Activated T-cell treated with anti-CD3 and anti-CD28 coated beads, Interleukin-2, amount 50 U/mL, for 4 hours (primary cell): ENCODE data around the gene PDE11A. TPM values are rescaled to one million over a fixed set of nuclear protein-coding genes. Genes with fewer than 3 reads are reported as not detected.
"Not testable (repeated sequence)": the region's sequence is repeated elsewhere in the genome, so short reads cannot be mapped to it uniquely, and the experiment has no call there.

Source experiments
- ATAC-seq, 2 donors: fragments of 200-7000 bp; cut with Tn5 transposase; one replicate each; pipeline ENCODE4 v1.10.0; 2021
- DNase-seq: peaks from one replicate; pipeline ENCODE4 v3.0.0-alpha.2; 2020
- H3K27me3 Mint-ChIP-seq: one replicate; pipeline ENCODE4 v1.8.0; 2021; ENCODE audit warnings: low read depth, mixed read lengths
- H3K36me3 Mint-ChIP-seq: one replicate; pipeline ENCODE4 v1.8.0; 2022; ENCODE audit warnings: mixed read lengths; ENCODE audit not compliant: insufficient read depth
- H3K4me1 Mint-ChIP-seq: one replicate; pipeline ENCODE4 v1.8.0; 2021; ENCODE audit warnings: low read depth, mixed read lengths
- H3K4me3 Mint-ChIP-seq: one replicate; pipeline ENCODE4 v1.8.0; 2021; ENCODE audit warnings: mild to moderate bottlenecking, moderate library complexity, mixed read lengths
- H3K9me3 Mint-ChIP-seq: one replicate; pipeline ENCODE4 v1.8.0; 2021; ENCODE audit warnings: mixed read lengths
- total RNA-seq, 3 donors: library from RNA; stranded (reverse); gene quantifications; one replicate each; pipeline ENCODE4 v1.2.1, GENCODE V29; 2021

PDE11A gene
- total RNA-seq, 3 donors from 2014 or later, result not detected

GRCh38 chr2:178059681-178060080 lies 12.9 kb downstream of the PDE11A start:
- Mint-ChIP-seq H3K9me3 (no peaks in the 10 kb centered on the region), H3K27me3 (peaks cover 11% of the 10 kb centered on the region), H3K36me3 (no peaks in the 10 kb centered on the region), H3K4me3 (no peak overlapping the region), H3K4me1 (no peaks in the 10 kb centered on the region)
- ATAC-seq, result no peak
- no peak for DNase-seq

- DNase-seq, result no peak
- Mint-ChIP-seq H3K27me3 (peaks cover 11% of the 10 kb centered on the region), H3K9me3 (no peaks in the 10 kb centered on the region), H3K4me1 (no peaks in the 10 kb centered on the region), H3K36me3 (no peaks in the 10 kb centered on the region), H3K4me3 (no peak overlapping the region)
- ATAC-seq, result no peak
Measured at GRCh38 chr2:178059111-178059510, 13.5 kb downstream of the PDE11A start.

GRCh38 chr2:178057179-178057680 lies 15.3 kb downstream of the PDE11A start:
- Mint-ChIP-seq H3K9me3 (no peaks in the 10 kb centered on the region), H3K36me3 (no peaks in the 10 kb centered on the region), H3K4me3 (no peak overlapping the region), H3K27me3 (peaks cover 5% of the 10 kb centered on the region), H3K4me1 (no peaks in the 10 kb centered on the region)
- ATAC-seq, result no peak
- no peak for DNase-seq

GRCh38 chr2:178056345-178056744 lies 16.2 kb downstream of the PDE11A start:
- no peaks in the 10 kb centered on the region for H3K4me1 Mint-ChIP-seq
- ATAC-seq, result no peak
- no peaks in the 10 kb centered on the region for H3K9me3 Mint-ChIP-seq
- H3K27me3 Mint-ChIP-seq, result no peaks in the 10 kb centered on the region
- no peak for DNase-seq
- H3K36me3 Mint-ChIP-seq, result no peaks in the 10 kb centered on the region
- H3K4me3 Mint-ChIP-seq, result no peak overlapping the region

- H3K9me3 Mint-ChIP-seq, H3K4me3 Mint-ChIP-seq, H3K36me3 Mint-ChIP-seq, ATAC-seq, DNase-seq, H3K27me3 Mint-ChIP-seq, H3K4me1 Mint-ChIP-seq: not testable (repeated sequence)
Measured at GRCh38 chr2:178051257-178051656, 21.3 kb downstream of the PDE11A start.

- no peak overlapping the region for H3K4me3 Mint-ChIP-seq
- DNase-seq, result no peak
- H3K36me3 Mint-ChIP-seq, result no peaks in the 10 kb centered on the region
- H3K9me3 Mint-ChIP-seq, result no peaks in the 10 kb centered on the region
- H3K4me1 Mint-ChIP-seq, result no peaks in the 10 kb centered on the region
- H3K27me3 Mint-ChIP-seq, result peaks cover 6% of the 10 kb centered on the region
- ATAC-seq, result no peak
Measured at GRCh38 chr2:178047391-178047790, 25.2 kb downstream of the PDE11A start.

GRCh38 chr2:178044836-178045235 lies 27.7 kb downstream of the PDE11A start:
- Mint-ChIP-seq H3K27me3 (peaks cover 6% of the 10 kb centered on the region), H3K9me3 (no peaks in the 10 kb centered on the region), H3K4me3 (no peak overlapping the region), H3K4me1 (no peaks in the 10 kb centered on the region), H3K36me3 (no peaks in the 10 kb centered on the region)
- DNase-seq, result no peak
- ATAC-seq, result no peak

GRCh38 chr2:178043266-178043665 lies 29.3 kb downstream of the PDE11A start:
- ATAC-seq, result no peak

GRCh38 chr2:178033583-178033982 lies 39.0 kb downstream of the PDE11A start:
- H3K27me3 Mint-ChIP-seq, H3K4me1 Mint-ChIP-seq, DNase-seq, ATAC-seq, H3K36me3 Mint-ChIP-seq, H3K4me3 Mint-ChIP-seq: not testable (repeated sequence)
- peaks cover 14% of the 10 kb centered on the region for H3K9me3 Mint-ChIP-seq

More at GRCh38 chr2:178043266-178043665, 29.3 kb downstream of the PDE11A start:
- Mint-ChIP-seq H3K4me3 (no peak overlapping the region), H3K36me3 (no peaks in the 10 kb centered on the region), H3K4me1 (no peaks in the 10 kb centered on the region), H3K27me3 (peaks cover 8% of the 10 kb centered on the region), H3K9me3 (no peaks in the 10 kb centered on the region)
- DNase-seq, result no peak

- Mint-ChIP-seq H3K27me3 (peaks cover 8% of the 10 kb centered on the region), H3K4me1 (no peaks in the 10 kb centered on the region), H3K4me3 (no peak overlapping the region), H3K36me3 (no peaks in the 10 kb centered on the region), H3K9me3 (peaks cover 14% of the 10 kb centered on the region)
- ATAC-seq, result no peak
- no peak for DNase-seq
Measured at GRCh38 chr2:178029342-178029741, 43.2 kb downstream of the PDE11A start.

- H3K4me1 Mint-ChIP-seq, result no peaks in the 10 kb centered on the region
- peaks cover 6% of the 10 kb centered on the region for H3K27me3 Mint-ChIP-seq
- no peaks in the 10 kb centered on the region for H3K36me3 Mint-ChIP-seq
- no peak for ATAC-seq
- no peak for DNase-seq
- H3K4me3 Mint-ChIP-seq, result no peak overlapping the region
- no peaks in the 10 kb centered on the region for H3K9me3 Mint-ChIP-seq
Measured at GRCh38 chr2:178025551-178026185, 46.9 kb downstream of the PDE11A start.

- no peaks in the 10 kb centered on the region for H3K36me3 Mint-ChIP-seq
- H3K27me3 Mint-ChIP-seq, result no peaks in the 10 kb centered on the region
- no peak for ATAC-seq
- H3K9me3 Mint-ChIP-seq, result no peaks in the 10 kb centered on the region
- no peaks in the 10 kb centered on the region for H3K4me1 Mint-ChIP-seq
- no peak for DNase-seq
- H3K4me3 Mint-ChIP-seq, result no peak overlapping the region
Measured at GRCh38 chr2:178018141-178018540, 54.4 kb downstream of the PDE11A start.

- Mint-ChIP-seq H3K4me3 (no peak overlapping the region), H3K9me3 (no peaks in the 10 kb centered on the region), H3K27me3 (no peaks in the 10 kb centered on the region), H3K36me3 (no peaks in the 10 kb centered on the region), H3K4me1 (no peaks in the 10 kb centered on the region)
- no peak for DNase-seq
- ATAC-seq, result no peak
Measured at GRCh38 chr2:178016612-178017011, 56.0 kb downstream of the PDE11A start.

- no peaks in the 10 kb centered on the region for H3K36me3 Mint-ChIP-seq
- no peaks in the 10 kb centered on the region for H3K27me3 Mint-ChIP-seq
- no peak overlapping the region for H3K4me3 Mint-ChIP-seq
- H3K9me3 Mint-ChIP-seq, result no peaks in the 10 kb centered on the region
- no peak for DNase-seq
- no peak for ATAC-seq
- H3K4me1 Mint-ChIP-seq, result no peaks in the 10 kb centered on the region
Measured at GRCh38 chr2:178012639-178013038, 59.9 kb downstream of the PDE11A start.

- ATAC-seq (no peak), DNase-seq (no peak)
- no peaks in the 10 kb centered on the region for H3K27me3 Mint-ChIP-seq
- H3K4me1 Mint-ChIP-seq, result no peaks in the 10 kb centered on the region
- H3K4me3 Mint-ChIP-seq, result no peak overlapping the region
- H3K9me3 Mint-ChIP-seq, result no peaks in the 10 kb centered on the region
- no peaks in the 10 kb centered on the region for H3K36me3 Mint-ChIP-seq
Measured at GRCh38 chr2:178009813-178010212, 62.8 kb downstream of the PDE11A start.
